Heart right ventricle (tissue), 16 donors: ENCODE results near the gene ZNF205. TPM values are rescaled to one million over a fixed set of nuclear protein-coding genes. Genes with fewer than 3 reads are reported as not detected.

Experiments
- ATAC-seq, 8 donors: fragments of 200-7000 bp; cut with Tn5 transposase; one replicate each; pipeline ENCODE4 v1.9.1; 2020; ENCODE audit warnings: mild to moderate bottlenecking in 8 of 8, moderate library complexity in 8 of 8, moderate number of reproducible peaks in 1 of 8
- DNase-seq, 2 donors: peaks; one replicate each; pipeline ENCODE4 v3.0.0-alpha.2; 2020
- H3K27ac ChIP-seq, 10 donors: fragments of 200-600 bp; sonication (generic) in 2 of 10; one replicate each; pipeline versions ENCODE4 v1.5.0 to v1.8.0; 2020 to 2022; ENCODE audit warnings: mild to moderate bottlenecking in 3 of 10
- H3K27me3 ChIP-seq, 7 donors: fragments of 200-600 bp; one replicate each; pipeline ENCODE4 v1.8.0; 2021 to 2022; ENCODE audit warnings: mild to moderate bottlenecking in 2 of 7
- H3K36me3 ChIP-seq, 9 donors: fragments of 200-600 bp; sonication (generic) in 1 of 9; one replicate each; pipeline versions ENCODE4 v1.5.0 to v1.8.0; 2020 to 2022; ENCODE audit warnings: mild to moderate bottlenecking in 2 of 9
- H3K4me1 ChIP-seq, 9 donors: fragments of 200-600 bp; sonication (generic) in 1 of 9; one replicate each; pipeline versions ENCODE4 v1.5.0 to v1.8.0; 2020 to 2022; ENCODE audit warnings: mild to moderate bottlenecking in 4 of 9
- H3K4me3 ChIP-seq, 10 donors: fragments of 200-600 bp; sonication (generic) in 2 of 10; one replicate each; pipeline versions ENCODE4 v1.5.0 to v1.8.0; 2020 to 2022; ENCODE audit warnings: mild to moderate bottlenecking in 7 of 10, moderate library complexity in 2 of 10
- H3K9me3 ChIP-seq, 11 donors: fragments of 200-600 bp in 10 of 11; sonication (generic) in 2 of 11; one replicate each; pipeline versions ENCODE4 v1.5.0 to v1.8.0; 2013 to 2022; ENCODE audit warnings: mild to moderate bottlenecking in 2 of 11, control low read depth in 1 of 11, moderate library complexity in 1 of 11
- CTCF ChIP-seq, 9 donors: fragments of 200-600 bp; sonication (generic) in 2 of 9; IDR thresholded peaks; one replicate each; pipeline versions ENCODE4 v1.5.0 to v1.8.0; 2021 to 2022; ENCODE audit warnings: antibody characterized with exemption in 9 of 9, mild to moderate bottlenecking in 5 of 9, moderate library complexity in 1 of 9
- WGBS, 2 donors: extraction: QIAGEN DNeasy Blood & Tissue Kit; methylation state at CpG; one replicate each; pipeline ENCODE4 v1.1.7; 2013; ENCODE audit warnings: inconsistent platforms in 1 of 2; 5-methylcytosine and 5-hydroxymethylcytosine counted together
- intact Hi-C, 10 donors: fragments of 100-400 bp; cut with DNase I; formaldehyde crosslinking; loops; one replicate each; pipeline versions ENCODE4 v1.11.1 to v1.14.2; 2022
- polyA plus RNA-seq, 2 donors: library from polyadenylated mRNA; stranded (reverse); fragments of 200-250 nt; gene quantifications; one replicate each; pipeline ENCODE4 v1.2.3, GENCODE V29; 2013
- total RNA-seq, 10 donors: library from RNA; stranded (reverse); fragmentation: NEBNext Ultra II Directional in 3 of 10; extraction: Animal tissue kit (Norgen Biotek cat#: 25700) in 3 of 10; gene quantifications; one replicate each; pipeline versions ENCODE4 v1.2.1 to v1.2.4, GENCODE V29; 2021 to 2023
- donor health status: Arrhythmogenic right ventricular cardiomyopathy.
- donor health status: ischemic (EF 13 %, LVEDD 7.1; RV severe dilation, severe dysfunction).
- donor health status: healthy with polysubstance abuse.
- donor health status: DM: no; HTN: yes; CAD: no.
- donor health status: DM: no; HTN: no; CAD: no.
- donor health status: ischemic (EF 25% LVEDD 6.9; RV normal size, moderate dysfunction).
- donor health status: ischemic (EF 25% LVEDD 5.7; RV mildly dilated, moderate dysfunction).
- donor health status: healthy.
- donor health status: DM: yes; HTN: yes; CAD: no.
- donor health status: Ischemic cardiomyopathy.
- donor health status: ischemic (EF 35%, LVEDD 5.7; RV mildly dilated, moderate dysfunction).
- donor health status: nonischemic (EF 11% LVEDD 7.7; RV severe dilation, severe dysfunction).
- donor health status: DM: yes; HTN: yes; CAD: no.
- donor health status: PGD.
- donor health status: ischemic (EF 29% LVEDD 5.4; RV normal size, mild dysfunction).
- donor health status: nonischemic (EF 23%, LVEDD 6.1; RV moderate dilation, normal function).

ZNF205 gene
- total and polyA plus RNA-seq, 12 donors, result 5.8 to 26.9 (median 8.0) TPM

GRCh38 chr16:3121851-3122467 is 9.6 kb downstream of the ZNF205 start:
- Histone ChIP-seq H3K4me3 (no peak overlapping the region), H3K9me3 (no peaks in the 10 kb centered on the region), H3K27ac (no peak overlapping the region), H3K36me3 (peaks cover 0 to 41% (median 16%) of the 10 kb centered on the region in 9 donors), H3K27me3 (no peaks in the 10 kb centered on the region), H3K4me1 (peaks cover 4 to 31% (median 18%) of the 10 kb centered on the region in 9 donors)
- intact Hi-C loops, result no loop called here
- DNase-seq, result no peak
- WGBS, 2 donors, result 51 to 53% methylated on average over 7 of the region's 7 CpGs
- TF ChIP-seq CTCF (IDR thresholded peaks at IDR 0.05), result no peak
- no peak for ATAC-seq

- peak overlapping the region in 1 of 10 donors; percentile 72 for H3K4me3 ChIP-seq
- H3K27ac ChIP-seq, result no peak overlapping the region
- peaks cover 4 to 32% (median 18%) of the 10 kb centered on the region in 9 donors for H3K4me1 ChIP-seq
- intact Hi-C loops, result no loop called here
- H3K9me3 ChIP-seq, result no peaks in the 10 kb centered on the region
- DNase-seq, result no peak
- no peaks in the 10 kb centered on the region for H3K27me3 ChIP-seq
- TF ChIP-seq CTCF (IDR thresholded peaks at IDR 0.05), result no peak
- ATAC-seq, result no peak
- peaks cover 0 to 34% (median 16%) of the 10 kb centered on the region in 9 donors for H3K36me3 ChIP-seq
- WGBS, 2 donors, result 56% methylated on average over 8 of the region's 8 CpGs
Observed at GRCh38 chr16:3122926-3123570, 10.7 kb downstream of the ZNF205 start.

- Histone ChIP-seq H3K27ac (peak overlapping the region; percentile 25 to 90 (median 76)), H3K4me1 (peaks cover 4 to 43% (median 29%) of the 10 kb centered on the region in 9 donors), H3K4me3 (peak overlapping the region; percentile 39 to 99 (median 71)), H3K36me3 (peaks cover 0 to 30% (median 10%) of the 10 kb centered on the region in 9 donors), H3K9me3 (no peaks in the 10 kb centered on the region), H3K27me3 (no peaks in the 10 kb centered on the region)
- TF ChIP-seq CTCF (IDR thresholded peaks at IDR 0.05), result peak in 5 of 9 donors; percentile 29 to 48 (median 37)
- 0% methylated on average over 72 of the region's 72 CpGs for WGBS, 2 donors
- ATAC-seq (peak; percentile 93 to 98 (median 98)), DNase-seq (peak; percentile 96 to 97)
- intact Hi-C loops, result loop anchor here in 1 of 10 donors (2.0 kb wide), 1 partner anchor 17 kb away; no protein-coding TSS in a partner anchor
Observed at GRCh38 chr16:3123986-3124886, 11.8 kb downstream of the ZNF205 start.

- peaks cover 0 to 32% (median 0%) of the 10 kb centered on the region in 9 donors for H3K36me3 ChIP-seq
- no peak overlapping the region for H3K27ac ChIP-seq
- WGBS, 2 donors, result 70 to 77% methylated on average over 6 of the region's 6 CpGs
- TF ChIP-seq CTCF (IDR thresholded peaks at IDR 0.05), result no peak
- ATAC-seq, result no peak
- no peaks in the 10 kb centered on the region for H3K9me3 ChIP-seq
- DNase-seq, result no peak
- no peaks in the 10 kb centered on the region for H3K27me3 ChIP-seq
- intact Hi-C loops, result loop anchor here in 7 of 10 donors (2.0 to 5.0 kb wide), 4 partner anchors 33 to 70 kb away; no protein-coding TSS in a partner anchor
- H3K4me1 ChIP-seq, result peaks cover 4 to 50% (median 37%) of the 10 kb centered on the region in 9 donors
- H3K4me3 ChIP-seq, result no peak overlapping the region
Observed at GRCh38 chr16:3127745-3128144, 15.4 kb downstream of the ZNF205 start.
